Liver (tissue), 9 donors: ENCODE measurements around the gene C1orf21. TPM values are rescaled to one million over a fixed set of nuclear protein-coding genes. Genes with fewer than 3 reads are reported as not detected.

ENCODE experiments used
- DNase-seq: peaks from one replicate; pipeline ENCODE4 v3.0.0-alpha.2; 2017; ENCODE audit warnings: low spot score
- H3K27ac ChIP-seq, 2 donors: one replicate each; pipeline ENCODE4 v1.7.0; 2013; ENCODE audit warnings: inconsistent platforms in 2 of 2, low read length in 2 of 2, control low read depth in 1 of 2, low read depth in 1 of 2, mild to moderate bottlenecking in 1 of 2
- H3K27me3 ChIP-seq, 4 donors: one replicate each; pipeline versions ENCODE4 v1.6.1 to v1.7.0; 2013; ENCODE audit warnings: low read length in 3 of 4, inconsistent platforms in 1 of 4, mild to moderate bottlenecking in 1 of 4, moderate library complexity in 1 of 4; ENCODE audit not compliant: control insufficient read depth in 4 of 4, insufficient read depth in 4 of 4
- H3K36me3 ChIP-seq, 4 donors: one replicate each; pipeline versions ENCODE4 v1.6.1 to v1.7.0; 2013; ENCODE audit warnings: low read length in 3 of 4, mild to moderate bottlenecking in 3 of 4, low read depth in 1 of 4, moderate library complexity in 1 of 4; ENCODE audit not compliant: control insufficient read depth in 4 of 4, insufficient read depth in 3 of 4
- H3K4me1 ChIP-seq, 4 donors: one replicate each; pipeline versions ENCODE4 v1.6.1 to v1.7.0; 2013; ENCODE audit warnings: low read length in 3 of 4, mild to moderate bottlenecking in 3 of 4, moderate library complexity in 1 of 4; ENCODE audit not compliant: control insufficient read depth in 4 of 4, insufficient read depth in 4 of 4
- H3K4me3 ChIP-seq, 3 donors: one replicate each; pipeline versions ENCODE4 v1.6.1 to v1.7.0; 2013; ENCODE audit warnings: low read length in 3 of 3, control low read depth in 1 of 3, low read depth in 1 of 3, mild to moderate bottlenecking in 1 of 3
- H3K9ac ChIP-seq, 2 donors: one replicate each; pipeline ENCODE4 v1.7.0; 2013; ENCODE audit warnings: low read length in 2 of 2, mild to moderate bottlenecking in 2 of 2, moderate library complexity in 2 of 2, control low read depth in 1 of 2, low read depth in 1 of 2
- H3K9me3 ChIP-seq, 4 donors: one replicate each; pipeline versions ENCODE4 v1.6.1 to v1.7.0; 2013; ENCODE audit warnings: low read length in 3 of 4; ENCODE audit not compliant: control insufficient read depth in 4 of 4
- ATF3 ChIP-seq: IDR thresholded peaks from 2 replicates; pipeline ENCODE4 v1.6.1; 2016; ENCODE audit warnings: antibody characterized with exemption
- CTCF ChIP-seq: fragments of 150-350 bp; IDR thresholded peaks from 2 replicates; pipeline ENCODE4 v1.5.1; 2017; ENCODE audit warnings: improper control_type of control experiment, low read depth, low read length; ENCODE audit not compliant: missing input control
- EGR1 ChIP-seq, 2 donors: IDR thresholded peaks; 2 replicates each; pipeline ENCODE4 v1.6.1; 2016 to 2018; ENCODE audit warnings: antibody characterized with exemption in 2 of 2, low read depth in 2 of 2
- FOXA1 ChIP-seq: IDR thresholded peaks from 2 replicates; pipeline ENCODE4 v1.6.1; 2016; ENCODE audit warnings: antibody characterized with exemption
- FOXA2 ChIP-seq: IDR thresholded peaks from 2 replicates; pipeline ENCODE4 v1.6.1; 2016; ENCODE audit warnings: antibody characterized with exemption
- GABPA ChIP-seq, 2 donors: IDR thresholded peaks in 1 of 2; conservative IDR thresholded peaks in 1 of 2; 2 replicates each; pipeline ENCODE4 v1.6.1; 2016; ENCODE audit warnings: antibody characterized with exemption in 2 of 2, mild to moderate bottlenecking in 1 of 2, moderate library complexity in 1 of 2
- HNF4A ChIP-seq, 2 donors: conservative IDR thresholded peaks; 2 replicates each; pipeline ENCODE4 v1.6.1; 2016; ENCODE audit warnings: antibody characterized with exemption in 2 of 2, mild to moderate bottlenecking in 2 of 2
- HNF4G ChIP-seq: IDR thresholded peaks from 2 replicates; pipeline ENCODE4 v1.6.1; 2016; ENCODE audit warnings: antibody characterized with exemption
- JUND ChIP-seq, 2 donors: IDR thresholded peaks; 2 replicates each; pipeline ENCODE4 v1.6.1; 2016; ENCODE audit warnings: antibody characterized with exemption in 2 of 2
- MAX ChIP-seq: IDR thresholded peaks from 2 replicates; pipeline ENCODE4 v1.6.1; 2016; ENCODE audit warnings: antibody characterized with exemption
- NR2F2 ChIP-seq: IDR thresholded peaks from 2 replicates; pipeline ENCODE4 v1.6.1; 2016; ENCODE audit warnings: antibody characterized with exemption
- RAD21 ChIP-seq, 2 donors: IDR thresholded peaks; 2 replicates each; pipeline ENCODE4 v1.6.1; 2016; ENCODE audit warnings: antibody characterized with exemption in 2 of 2, mild to moderate bottlenecking in 2 of 2
- REST ChIP-seq: IDR thresholded peaks from 2 replicates; pipeline ENCODE4 v1.6.1; 2016; ENCODE audit warnings: antibody characterized with exemption, mild to moderate bottlenecking
- RXRA ChIP-seq, 2 donors: IDR thresholded peaks; 2 replicates each; pipeline ENCODE4 v1.6.1; 2017 to 2018; ENCODE audit warnings: antibody characterized with exemption in 2 of 2, mild to moderate bottlenecking in 1 of 2
- SP1 ChIP-seq: IDR thresholded peaks from 2 replicates; pipeline ENCODE4 v1.6.1; 2018; ENCODE audit warnings: antibody characterized with exemption, mild to moderate bottlenecking
- TAF1 ChIP-seq: conservative IDR thresholded peaks from 2 replicates; pipeline ENCODE4 v1.6.1; 2016; ENCODE audit warnings: antibody characterized with exemption, mild to moderate bottlenecking
- YY1 ChIP-seq: IDR thresholded peaks from 2 replicates; pipeline ENCODE4 v1.6.1; 2016; ENCODE audit warnings: antibody characterized with exemption, mild to moderate bottlenecking
- ZBTB33 ChIP-seq: IDR thresholded peaks from 2 replicates; pipeline ENCODE4 v1.6.1; 2016; ENCODE audit warnings: antibody characterized with exemption
- WGBS: extraction: QIAGEN DNeasy Blood & Tissue Kit; methylation state at CpG from one replicate; pipeline ENCODE4 v1.1.7; 2013; 5-methylcytosine and 5-hydroxymethylcytosine counted together
- polyA plus RNA-seq, 2 donors: library from polyadenylated mRNA; stranded (reverse) in 1 of 2; unstranded in 1 of 2; fragments of 200-250 nt in 1 of 2; fragments of >200 nt in 1 of 2; fragmentation: Nextera tagmentation in 1 of 2; extraction: Ambion mirVana in 1 of 2; gene quantifications; one replicate each; pipeline versions ENCODE4 v1.2.1 to v1.2.3, GENCODE V29; 2013 to 2015
- total RNA-seq, 2 donors: library from RNA; depleted of rRNA; stranded (reverse); fragments of >200 nt; gene quantifications; one replicate each; pipeline ENCODE4 v1.2.3, GENCODE V29; 2014
- donor health status: healthy.
- donor health status: healthy.
- donor health status: healthy.
- donor health status: healthy.
- donor health status: healthy.

The C1orf21 gene
- total and polyA plus RNA-seq, 4 donors = 2.3 to 21.3 (median 13.4) TPM

GRCh38 chr1:184482136-184482535 lies 95.3 kb downstream of the C1orf21 start:
- Histone ChIP-seq H3K9me3 (no peaks in the 10 kb centered on the region), H3K9ac (no peak overlapping the region), H3K4me1 (no peaks in the 10 kb centered on the region), H3K27ac (no peak overlapping the region), H3K4me3 (no peak overlapping the region), H3K36me3 (no peaks in the 10 kb centered on the region), H3K27me3 (no peaks in the 10 kb centered on the region)
- WGBS = 88% methylated on average over 5 of the region's 5 CpGs
- TF ChIP-seq HNF4A (conservative IDR thresholded peaks at IDR 0.05) (no peak), NR2F2 (no peak), CTCF (no peak), ZBTB33 (no peak), EGR1 (IDR thresholded peaks at IDR 0.05; ENCODE audit: low read depth in 2 of 2) (no peak), RAD21 (IDR thresholded peaks at IDR 0.05) (no peak), HNF4G (no peak), GABPA (IDR thresholded peaks at IDR 0.05 in 1 of 2, conservative IDR thresholded peaks at IDR 0.05 in 1 of 2) (no peak), RXRA (IDR thresholded peaks at IDR 0.05) (no peak), FOXA2 (no peak), FOXA1 (no peak), MAX (no peak), TAF1 (no peak), REST (no peak), YY1 (no peak), JUND (IDR thresholded peaks at IDR 0.05) (no peak), SP1 (no peak), ATF3 (no peak)
- DNase-seq = no peak
